ENCODE results near the gene CELSR1. TPM values are rescaled to one million over a fixed set of nuclear protein-coding genes. Genes with fewer than 3 reads are reported as not detected.

CELSR1 gene
- total and polyA plus RNA-seq, 2 of the 13 experiments (the other 11 are each of a cell fraction or from before 2014, with no cell fraction given) = 0.78 to 1.8 TPM

GRCh38 chr22:46367707-46368191 is 169.7 kb downstream of the CELSR1 start (continued):
- 0 out of 2 replicates have a peak, but pooled peaks have one; percentile 53 for TF ChIP-seq PCBP1 (IDR thresholded peaks at IDR 0.05; ENCODE audit: borderline replicate concordance, low read depth, low read length)
- no peak for TF ChIP-seq AKAP8 (CRISPR knock-in tag; IDR thresholded peaks at IDR 0.05)
- no peak for TF ChIP-seq SOX6 (IDR thresholded peaks at IDR 0.05)
- TF ChIP-seq SOX6 (CRISPR knock-in tag; IDR thresholded peaks at IDR 0.05) = 0 out of 2 replicates have a peak, but pooled peaks have one; percentile 35
- no peak for TF ChIP-seq REL (CRISPR knock-in tag; conservative IDR thresholded peaks at IDR 0.05)
- TF ChIP-seq ZNF513 (CRISPR knock-in tag; conservative IDR thresholded peaks at IDR 0.05) = no peak
- TF ChIP-seq ZFP36L1 (CRISPR knock-in tag; IDR thresholded peaks at IDR 0.05) = no peak
- no peak for TF ChIP-seq ZBTB49 (CRISPR knock-in tag; IDR thresholded peaks at IDR 0.05; ENCODE audit: borderline replicate concordance)
- TF ChIP-seq TP53 (CRISPR knock-in tag; conservative IDR thresholded peaks at IDR 0.05) = no peak
- no peak for TF ChIP-seq NR0B2 (CRISPR knock-in tag; IDR thresholded peaks at IDR 0.05)
- no peak for TF ChIP-seq BCLAF1 (IDR thresholded peaks at IDR 0.05)
- no peak for TF ChIP-seq ZNF225 (CRISPR knock-in tag; IDR thresholded peaks at IDR 0.05)
- TF ChIP-seq ZNF296 (CRISPR knock-in tag; conservative IDR thresholded peaks at IDR 0.05) = no peak
- TF ChIP-seq ZNF784 (CRISPR knock-in tag; IDR thresholded peaks at IDR 0.05; ENCODE audit: borderline replicate concordance) = no peak
- TF ChIP-seq ZNF331 (CRISPR knock-in tag; IDR thresholded peaks at IDR 0.05) = peak; percentile 62; the same call in 1 of the 2 replicates
- TF ChIP-seq PHB2 (IDR thresholded peaks at IDR 0.05; ENCODE audit: partially characterized antibody) = no peak
- no peak for TF ChIP-seq ZNF333 (CRISPR knock-in tag; IDR thresholded peaks at IDR 0.05; ENCODE audit: borderline replicate concordance)
- TF ChIP-seq RFXANK (CRISPR knock-in tag; IDR thresholded peaks at IDR 0.05) = no peak
- no peak for TF ChIP-seq ZBTB37 (CRISPR knock-in tag; IDR thresholded peaks at IDR 0.05)
